ENCODE data around the gene WNT7B.

WNT7B gene

GRCh38 chr22:45927059-45927458 lies 49.9 kb downstream of the WNT7B start:
- no peak for DNase-seq (ENCODE audit: low spot score)

- no peak for DNase-seq (ENCODE audit: low spot score)
Observed at GRCh38 chr22:45926433-45926832, 50.5 kb downstream of the WNT7B start.

- no peak for DNase-seq (ENCODE audit: low spot score)
Observed at GRCh38 chr22:45925811-45926351, 51.1 kb downstream of the WNT7B start.

- no peak for DNase-seq (ENCODE audit: low spot score)
Observed at GRCh38 chr22:45923835-45924234, 53.1 kb downstream of the WNT7B start.

- no peak for DNase-seq (ENCODE audit: low spot score)
Observed at GRCh38 chr22:45923212-45923611, 53.8 kb downstream of the WNT7B start.

GRCh38 chr22:45922661-45923060 lies 54.3 kb downstream of the WNT7B start:
- DNase-seq (ENCODE audit: low spot score) = no peak

GRCh38 chr22:45922256-45922655 lies 54.7 kb downstream of the WNT7B start:
- DNase-seq (ENCODE audit: low spot score) = no peak

GRCh38 chr22:45919504-45920286 lies 57.3 kb downstream of the WNT7B start:
- DNase-seq (ENCODE audit: low spot score) = no peak

- DNase-seq (ENCODE audit: low spot score) = no peak
Observed at GRCh38 chr22:45918459-45919370, 58.2 kb downstream of the WNT7B start.

GRCh38 chr22:45917700-45918458 lies 59.1 kb downstream of the WNT7B start:
- no peak for DNase-seq (ENCODE audit: low spot score)

- no peak for DNase-seq (ENCODE audit: low spot score)
Observed at GRCh38 chr22:45917146-45917545, 59.8 kb downstream of the WNT7B start.

- no peak for DNase-seq (ENCODE audit: low spot score)
Observed at GRCh38 chr22:45916515-45916914, 60.4 kb downstream of the WNT7B start.

- DNase-seq (ENCODE audit: low spot score) = no peak
Observed at GRCh38 chr22:45915841-45916240, 61.1 kb downstream of the WNT7B start.

- no peak for DNase-seq (ENCODE audit: low spot score)
Observed at GRCh38 chr22:45915151-45915550, 61.8 kb downstream of the WNT7B start.

GRCh38 chr22:45914309-45914708 lies 62.7 kb downstream of the WNT7B start:
- DNase-seq (ENCODE audit: low spot score) = no peak

- DNase-seq (ENCODE audit: low spot score) = no peak
Observed at GRCh38 chr22:45912910-45913309, 64.1 kb downstream of the WNT7B start.

- no peak for DNase-seq (ENCODE audit: low spot score)
Observed at GRCh38 chr22:45911601-45912271, 65.2 kb downstream of the WNT7B start.

GRCh38 chr22:45910928-45911467 lies 66.0 kb downstream of the WNT7B start:
- DNase-seq (ENCODE audit: low spot score) = peak; percentile 83

- no peak for DNase-seq (ENCODE audit: low spot score)
Observed at GRCh38 chr22:45908961-45909360, 68.0 kb downstream of the WNT7B start.

- no peak for DNase-seq (ENCODE audit: low spot score)
Observed at GRCh38 chr22:45907996-45908395, 69.0 kb downstream of the WNT7B start.

GRCh38 chr22:45907378-45907777 lies 69.6 kb downstream of the WNT7B start:
- no peak for DNase-seq (ENCODE audit: low spot score)

All from D341Med (cell line).